HepG2 (cell line): ENCODE measurements around the gene ADCY9. TPM values are rescaled to one million over a fixed set of nuclear protein-coding genes. Genes with fewer than 3 reads are reported as not detected.

Source experiments
- ETV5 ChIP-seq: IDR thresholded peaks from 2 replicates; pipeline ENCODE4 v1.6.1; 2018; ENCODE audit warnings: missing biosample characterization, missing genetic modification reagents, inconsistent platforms, borderline replicate concordance
- FOSL2 ChIP-seq: sonication (generic); formaldehyde crosslinking; IDR thresholded peaks from 2 replicates; pipeline ENCODE4 v1.4.0; 2020; ENCODE audit warnings: missing genetic modification reagents
- FOXJ3 ChIP-seq: sonication (generic); formaldehyde crosslinking; IDR thresholded peaks from 2 replicates; pipeline ENCODE4 v1.4.0; 2020; ENCODE audit warnings: missing genetic modification reagents, mild to moderate bottlenecking, borderline replicate concordance
- MEF2D ChIP-seq: sonication (generic); formaldehyde crosslinking; IDR thresholded peaks from 2 replicates; pipeline ENCODE4 v1.5.1; 2020; ENCODE audit warnings: mild to moderate bottlenecking, missing genetic modification reagents
- MXD4 ChIP-seq: IDR thresholded peaks from 2 replicates; pipeline ENCODE4 v1.6.1; 2016; ENCODE audit warnings: mild to moderate bottlenecking, missing biosample characterization, missing genetic modification reagents
- NR2F2 ChIP-seq: IDR thresholded peaks from 2 replicates; pipeline ENCODE4 v1.6.1; 2012; ENCODE audit warnings: low read depth, inconsistent platforms, borderline replicate concordance
- PHF21A ChIP-seq: sonication (generic); formaldehyde crosslinking; IDR thresholded peaks from 2 replicates; pipeline ENCODE4 v1.5.0; 2020; ENCODE audit warnings: mild to moderate bottlenecking, missing genetic modification reagents
- RCOR2 ChIP-seq: IDR thresholded peaks from 2 replicates; pipeline ENCODE4 v1.6.1; 2016; ENCODE audit warnings: missing biosample characterization, missing genetic modification reagents
- TBX3 ChIP-seq: fragments of 450-650 bp; IDR thresholded peaks from 2 replicates; pipeline ENCODE4 v1.6.1; 2017; ENCODE audit warnings: antibody characterized with exemption, mild to moderate bottlenecking, inconsistent platforms, borderline replicate concordance
- TGIF2 ChIP-seq: IDR thresholded peaks from 2 replicates; pipeline ENCODE4 v1.6.1; 2016; ENCODE audit warnings: control low read depth, missing compliant biosample characterization
- THAP11 ChIP-seq: IDR thresholded peaks from 2 replicates; pipeline ENCODE4 v1.6.1; 2016; ENCODE audit warnings: missing biosample characterization, missing genetic modification reagents
- WIZ ChIP-seq: sonication (generic); formaldehyde crosslinking; IDR thresholded peaks from 2 replicates; pipeline ENCODE4 v1.5.1; 2020; ENCODE audit warnings: mild to moderate bottlenecking, missing genetic modification reagents
- ZNF292 ChIP-seq: sonication (generic); formaldehyde crosslinking; IDR thresholded peaks from 2 replicates; pipeline ENCODE4 v1.8.1; 2022; ENCODE audit warnings: mild to moderate bottlenecking, low read depth, missing genetic modification reagents, borderline replicate concordance
- ZNF564 ChIP-seq: sonication (generic); formaldehyde crosslinking; IDR thresholded peaks from 2 replicates; pipeline ENCODE4 v1.8.1; 2023; ENCODE audit warnings: mild to moderate bottlenecking, missing genetic modification reagents
- polyA plus RNA-seq, 8 experiments: library from polyadenylated mRNA; depleted of rRNA in 3 of 8; stranded (reverse) in 7 of 8; unstranded in 1 of 8; fragments of >200 nt; fragmentation: Illumina TruSeq in 4 of 8; extraction: Trizol in 4 of 8; gene quantifications; 2 replicates each; pipeline versions ENCODE4 v1.2.1 to v1.2.3, GENCODE V29; 2011 to 2016; ENCODE audit warnings: low read depth in 4 of 8, missing spikeins in 1 of 8, mixed read lengths in 1 of 8; ENCODE audit not compliant: insufficient read depth in 1 of 8
- total RNA-seq, 5 experiments: library from RNA; depleted of rRNA; stranded (reverse); fragments of >200 nt; fragmentation: Illumina TruSeq; extraction: Trizol; gene quantifications; 2 replicates each; pipeline ENCODE4 v1.2.3, GENCODE V29; 2016; ENCODE audit warnings: low read depth in 1 of 5
- TF ChIP-seq, protein P1 (sequence below): sonication (generic); formaldehyde crosslinking; IDR thresholded peaks from 2 replicates; pipeline ENCODE4 v1.4.0; 2020; ENCODE audit warnings: missing genetic modification reagents, mild to moderate bottlenecking, borderline replicate concordance
- TF ChIP-seq, protein P2 (sequence below), 2 experiments: fragments of 450-650 bp in 1 of 2; sonication (generic) in 1 of 2; formaldehyde crosslinking; IDR thresholded peaks; 2 replicates each; pipeline versions ENCODE4 v1.5.0 to v1.8.0; 2020 to 2022; ENCODE audit warnings: mild to moderate bottlenecking in 1 of 2, missing genetic modification reagents in 1 of 2
- TF ChIP-seq, protein P3 (sequence below): sonication (generic); formaldehyde crosslinking; IDR thresholded peaks from 2 replicates; pipeline ENCODE4 v1.4.0; 2020; ENCODE audit warnings: mild to moderate bottlenecking, missing genetic modification reagents
- TF ChIP-seq, protein P4 (sequence below): sonication (generic); formaldehyde crosslinking; IDR thresholded peaks from 2 replicates; pipeline ENCODE4 v1.4.0; 2020; ENCODE audit warnings: missing genetic modification reagents
- TF ChIP-seq, protein P5 (sequence below): sonication (generic); formaldehyde crosslinking; IDR thresholded peaks from 2 replicates; pipeline ENCODE4 v1.8.0; 2022; ENCODE audit warnings: mild to moderate bottlenecking, missing genetic modification reagents; ENCODE audit not compliant: insufficient replicate concordance

ADCY9 gene
- total and polyA plus RNA-seq, 2 of the 13 experiments (the other 11 are each of a cell fraction or from before 2014, with no cell fraction given), result 11.2 to 13.9 TPM

DNA sequence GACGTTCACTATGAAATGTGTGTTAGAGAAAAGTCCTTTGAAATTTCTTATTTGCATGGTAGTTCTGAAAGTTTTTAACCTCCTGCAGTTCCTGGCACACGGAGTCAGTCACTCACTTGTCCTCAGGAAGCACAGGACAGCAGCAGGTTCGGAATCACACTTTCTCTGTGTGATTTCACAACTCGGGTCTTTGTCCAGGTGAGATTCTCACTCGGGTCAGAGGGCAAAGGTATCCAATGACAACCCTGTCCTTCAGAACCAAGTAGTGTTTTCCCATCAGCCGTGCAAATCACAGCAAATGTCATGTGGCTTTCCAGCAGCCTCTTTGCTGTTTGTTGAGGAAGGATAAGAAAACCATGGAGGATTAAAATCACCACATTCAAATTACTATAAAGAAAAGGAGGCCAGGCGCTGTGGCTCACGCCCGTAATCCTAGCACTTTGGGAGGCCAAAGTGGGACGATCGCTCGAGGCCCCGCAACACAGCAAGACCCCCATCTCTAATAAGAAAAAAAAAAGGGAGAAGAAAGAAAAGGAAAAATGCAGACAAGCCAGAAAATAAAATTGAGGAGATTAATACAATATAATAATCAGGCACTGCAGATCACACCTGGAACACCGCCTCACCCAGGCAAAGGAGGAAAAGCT is 22.0 kb downstream of the ADCY9 start (continued):
- TF ChIP-seq NR2F2 (peak; percentile 79; the same call in 1 of the 2 replicates), WIZ (CRISPR knock-in tag) (no peak), RCOR2 (0 out of 2 replicates have a peak, but pooled peaks have one; percentile 23), PHF21A (peak; percentile 98), MEF2D (CRISPR knock-in tag) (0 out of 2 replicates have a peak, but pooled peaks have one; percentile 26), TBX3 (peak; percentile 42; the same call in 1 of the 2 replicates), THAP11 (CRISPR knock-in tag) (peak; percentile 60; the same call in 1 of the 2 replicates), FOSL2 (CRISPR knock-in tag) (peak; percentile 42), TGIF2 (peak; percentile 46; the same call in 1 of the 2 replicates), ETV5 (CRISPR knock-in tag) (peak; percentile 43; the same call in 1 of the 2 replicates), MXD4 (peak; percentile 67; the same call in 1 of the 2 replicates), ZNF564 (CRISPR knock-in tag) (no peak), ZNF292 (peak; percentile 72; the same call in 1 of the 2 replicates), FOXJ3 (0 out of 2 replicates have a peak, but pooled peaks have one; percentile 30)
- TF ChIP-seq, protein P1, sequence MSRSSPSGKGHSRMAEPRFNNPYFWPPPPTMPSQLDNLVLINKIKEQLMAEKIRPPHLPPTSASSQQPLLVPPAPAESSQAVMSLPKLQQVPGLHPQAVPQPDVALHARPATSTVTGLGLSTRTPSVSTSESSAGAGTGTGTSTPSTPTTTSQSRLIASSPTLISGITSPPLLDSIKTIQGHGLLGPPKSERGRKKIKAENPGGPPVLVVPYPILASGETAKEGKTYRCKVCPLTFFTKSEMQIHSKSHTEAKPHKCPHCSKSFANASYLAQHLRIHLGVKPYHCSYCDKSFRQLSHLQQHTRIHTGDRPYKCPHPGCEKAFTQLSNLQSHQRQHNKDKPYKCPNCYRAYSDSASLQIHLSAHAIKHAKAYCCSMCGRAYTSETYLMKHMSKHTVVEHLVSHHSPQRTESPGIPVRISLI (CRISPR knock-in tag), result no peak
- TF ChIP-seq, protein P2, sequence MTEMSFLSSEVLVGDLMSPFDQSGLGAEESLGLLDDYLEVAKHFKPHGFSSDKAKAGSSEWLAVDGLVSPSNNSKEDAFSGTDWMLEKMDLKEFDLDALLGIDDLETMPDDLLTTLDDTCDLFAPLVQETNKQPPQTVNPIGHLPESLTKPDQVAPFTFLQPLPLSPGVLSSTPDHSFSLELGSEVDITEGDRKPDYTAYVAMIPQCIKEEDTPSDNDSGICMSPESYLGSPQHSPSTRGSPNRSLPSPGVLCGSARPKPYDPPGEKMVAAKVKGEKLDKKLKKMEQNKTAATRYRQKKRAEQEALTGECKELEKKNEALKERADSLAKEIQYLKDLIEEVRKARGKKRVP (CRISPR knock-in tag; IDR thresholded peaks at IDR 0.05), result peak in 1 of 2 experiments; percentile 60; a peak in 2 of 4 replicates
- TF ChIP-seq, protein P3, sequence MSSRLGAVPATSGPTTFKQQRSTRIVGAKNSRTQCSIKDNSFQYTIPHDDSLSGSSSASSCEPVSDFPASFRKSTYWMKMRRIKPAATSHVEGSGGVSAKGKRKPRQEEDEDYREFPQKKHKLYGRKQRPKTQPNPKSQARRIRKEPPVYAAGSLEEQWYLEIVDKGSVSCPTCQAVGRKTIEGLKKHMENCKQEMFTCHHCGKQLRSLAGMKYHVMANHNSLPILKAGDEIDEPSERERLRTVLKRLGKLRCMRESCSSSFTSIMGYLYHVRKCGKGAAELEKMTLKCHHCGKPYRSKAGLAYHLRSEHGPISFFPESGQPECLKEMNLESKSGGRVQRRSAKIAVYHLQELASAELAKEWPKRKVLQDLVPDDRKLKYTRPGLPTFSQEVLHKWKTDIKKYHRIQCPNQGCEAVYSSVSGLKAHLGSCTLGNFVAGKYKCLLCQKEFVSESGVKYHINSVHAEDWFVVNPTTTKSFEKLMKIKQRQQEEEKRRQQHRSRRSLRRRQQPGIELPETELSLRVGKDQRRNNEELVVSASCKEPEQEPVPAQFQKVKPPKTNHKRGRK (CRISPR knock-in tag), result no peak
- TF ChIP-seq, protein P4, sequence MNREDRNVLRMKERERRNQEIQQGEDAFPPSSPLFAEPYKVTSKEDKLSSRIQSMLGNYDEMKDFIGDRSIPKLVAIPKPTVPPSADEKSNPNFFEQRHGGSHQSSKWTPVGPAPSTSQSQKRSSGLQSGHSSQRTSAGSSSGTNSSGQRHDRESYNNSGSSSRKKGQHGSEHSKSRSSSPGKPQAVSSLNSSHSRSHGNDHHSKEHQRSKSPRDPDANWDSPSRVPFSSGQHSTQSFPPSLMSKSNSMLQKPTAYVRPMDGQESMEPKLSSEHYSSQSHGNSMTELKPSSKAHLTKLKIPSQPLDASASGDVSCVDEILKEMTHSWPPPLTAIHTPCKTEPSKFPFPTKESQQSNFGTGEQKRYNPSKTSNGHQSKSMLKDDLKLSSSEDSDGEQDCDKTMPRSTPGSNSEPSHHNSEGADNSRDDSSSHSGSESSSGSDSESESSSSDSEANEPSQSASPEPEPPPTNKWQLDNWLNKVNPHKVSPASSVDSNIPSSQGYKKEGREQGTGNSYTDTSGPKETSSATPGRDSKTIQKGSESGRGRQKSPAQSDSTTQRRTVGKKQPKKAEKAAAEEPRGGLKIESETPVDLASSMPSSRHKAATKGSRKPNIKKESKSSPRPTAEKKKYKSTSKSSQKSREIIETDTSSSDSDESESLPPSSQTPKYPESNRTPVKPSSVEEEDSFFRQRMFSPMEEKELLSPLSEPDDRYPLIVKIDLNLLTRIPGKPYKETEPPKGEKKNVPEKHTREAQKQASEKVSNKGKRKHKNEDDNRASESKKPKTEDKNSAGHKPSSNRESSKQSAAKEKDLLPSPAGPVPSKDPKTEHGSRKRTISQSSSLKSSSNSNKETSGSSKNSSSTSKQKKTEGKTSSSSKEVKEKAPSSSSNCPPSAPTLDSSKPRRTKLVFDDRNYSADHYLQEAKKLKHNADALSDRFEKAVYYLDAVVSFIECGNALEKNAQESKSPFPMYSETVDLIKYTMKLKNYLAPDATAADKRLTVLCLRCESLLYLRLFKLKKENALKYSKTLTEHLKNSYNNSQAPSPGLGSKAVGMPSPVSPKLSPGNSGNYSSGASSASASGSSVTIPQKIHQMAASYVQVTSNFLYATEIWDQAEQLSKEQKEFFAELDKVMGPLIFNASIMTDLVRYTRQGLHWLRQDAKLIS (CRISPR knock-in tag), result no peak
- TF ChIP-seq, protein P5, sequence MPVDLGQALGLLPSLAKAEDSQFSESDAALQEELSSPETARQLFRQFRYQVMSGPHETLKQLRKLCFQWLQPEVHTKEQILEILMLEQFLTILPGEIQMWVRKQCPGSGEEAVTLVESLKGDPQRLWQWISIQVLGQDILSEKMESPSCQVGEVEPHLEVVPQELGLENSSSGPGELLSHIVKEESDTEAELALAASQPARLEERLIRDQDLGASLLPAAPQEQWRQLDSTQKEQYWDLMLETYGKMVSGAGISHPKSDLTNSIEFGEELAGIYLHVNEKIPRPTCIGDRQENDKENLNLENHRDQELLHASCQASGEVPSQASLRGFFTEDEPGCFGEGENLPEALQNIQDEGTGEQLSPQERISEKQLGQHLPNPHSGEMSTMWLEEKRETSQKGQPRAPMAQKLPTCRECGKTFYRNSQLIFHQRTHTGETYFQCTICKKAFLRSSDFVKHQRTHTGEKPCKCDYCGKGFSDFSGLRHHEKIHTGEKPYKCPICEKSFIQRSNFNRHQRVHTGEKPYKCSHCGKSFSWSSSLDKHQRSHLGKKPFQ, result peak; percentile 99
